Middle frontal gyrus (tissue), 1 donor: ENCODE measurements around the gene CLDN6.

ENCODE experiments used
- DNase-seq: peaks from one replicate; pipeline ENCODE4 v3.0.0-alpha.2; 2015; ENCODE audit warnings: low spot score; ENCODE audit errors: extremely low spot score

Gene CLDN6

GRCh38 chr16:2971985-2972784 is 45.8 kb downstream of the CLDN6 start:
- DNase-seq, result no peak

- no peak for DNase-seq
These were observed 46.6 kb downstream of the CLDN6 start for GRCh38 chr16:2971134-2971984.

- DNase-seq, result no peak
These were observed 47.4 kb downstream of the CLDN6 start for GRCh38 chr16:2970563-2970962.

- DNase-seq, result peak; percentile 45
These were observed 48.1 kb downstream of the CLDN6 start for GRCh38 chr16:2969545-2970521.

GRCh38 chr16:2968738-2969544 is 49.0 kb downstream of the CLDN6 start, which contains the start of gene PAQR4:
PAQR4 (plus strand) TSS chr16:2969348; CDS start chr16:2969675, 327 bp downstream.
- peak; percentile 92 for DNase-seq

GRCh38 chr16:2968368-2968737 is 49.6 kb downstream of the CLDN6 start:
- DNase-seq, result no peak

- DNase-seq, result no peak
These were observed 50.2 kb downstream of the CLDN6 start for GRCh38 chr16:2967721-2968161.

- no peak for DNase-seq
These were observed 50.8 kb downstream of the CLDN6 start for GRCh38 chr16:2967211-2967631.

GRCh38 chr16:2966808-2967191 is 51.2 kb downstream of the CLDN6 start:
- no peak for DNase-seq

GRCh38 chr16:2966043-2966807 is 51.8 kb downstream of the CLDN6 start:
- DNase-seq, result no peak
